Epithelial cell of proximal tubule (primary cell): ENCODE data around the gene GSE1. TPM values are rescaled to one million over a fixed set of nuclear protein-coding genes. Genes with fewer than 3 reads are reported as not detected.

Source experiments
- DNase-seq: peaks from one replicate; pipeline ENCODE4 v3.0.0-alpha.2; 2011; ENCODE audit warnings: low read depth
- H3K4me3 ChIP-seq: 2 replicates; pipeline ENCODE4 v1.5.1; 2011; ENCODE audit warnings: low read depth, mild to moderate bottlenecking, low read length
- CTCF ChIP-seq: conservative IDR thresholded peaks from 2 replicates; pipeline ENCODE4 v1.5.1; 2012; ENCODE audit warnings: low read depth, mild to moderate bottlenecking, low read length
- total RNA-seq: library from RNA; depleted of rRNA; stranded (reverse); fragments of >200 nt; gene quantifications from 2 replicates; pipeline ENCODE4 v1.2.3, GENCODE V29; 2015

The GSE1 gene
- total RNA-seq, 1 donor from 2014 or later: 41.9 TPM

GRCh38 chr16:85574672-85575475 lies 38.2 kb upstream of the GSE1 start:
- no peak for DNase-seq
- TF ChIP-seq CTCF: no peak
- no peak overlapping the region for H3K4me3 ChIP-seq

GRCh38 chr16:85575920-85576319 lies 37.2 kb upstream of the GSE1 start:
- no peak for DNase-seq
- H3K4me3 ChIP-seq: no peak overlapping the region
- TF ChIP-seq CTCF: no peak

GRCh38 chr16:85576944-85577343 lies 36.2 kb upstream of the GSE1 start:
- TF ChIP-seq CTCF: no peak
- DNase-seq: no peak
- H3K4me3 ChIP-seq: no peak overlapping the region

GRCh38 chr16:85577899-85578598 lies 35.1 kb upstream of the GSE1 start:
- no peak for DNase-seq
- no peak overlapping the region for H3K4me3 ChIP-seq
- TF ChIP-seq CTCF: no peak

GRCh38 chr16:85578599-85578948 lies 34.5 kb upstream of the GSE1 start:
- TF ChIP-seq CTCF: no peak

GRCh38 chr16:85579191-85579590 lies 33.9 kb upstream of the GSE1 start:
- H3K4me3 ChIP-seq: no peak overlapping the region
- DNase-seq: no peak
- TF ChIP-seq CTCF: no peak

More at GRCh38 chr16:85578599-85578948, 34.5 kb upstream of the GSE1 start:
- H3K4me3 ChIP-seq: no peak overlapping the region
- DNase-seq: no peak
